ENCODE data around the gene SMCO4.

Gene SMCO4

DNA sequence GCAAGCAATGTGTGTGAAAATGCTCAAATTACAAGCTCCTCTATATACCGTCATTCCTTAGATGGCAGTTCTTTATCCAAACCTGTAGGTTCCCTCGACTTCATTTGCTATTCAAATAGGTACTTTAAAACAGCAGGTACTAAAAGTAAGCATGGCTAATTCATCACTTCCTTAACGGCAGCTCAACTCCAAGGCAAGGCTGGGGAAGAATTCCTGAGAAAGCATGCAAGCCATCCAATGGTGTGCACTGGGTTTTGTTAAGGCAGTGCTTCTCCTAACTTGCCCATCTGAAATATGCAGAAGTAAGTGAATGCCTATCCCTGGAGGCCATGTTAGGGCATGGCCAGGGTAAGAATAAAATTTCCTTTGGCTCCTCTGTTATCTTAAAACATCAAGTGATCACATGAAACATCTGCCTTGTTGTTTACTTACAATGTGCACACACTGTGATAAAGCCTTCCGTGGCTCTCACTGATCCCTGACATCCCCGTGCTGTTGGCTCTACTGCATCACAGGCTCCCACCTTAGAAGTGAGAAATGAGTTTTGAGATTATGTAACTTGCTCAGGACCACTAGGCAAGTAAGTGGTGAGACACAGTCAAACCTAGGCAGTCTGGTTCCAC lies 52.1 kb downstream of the SMCO4 start:
- no peak for DNase-seq (ENCODE audit: low read depth)
- TF ChIP-seq, protein P1, sequence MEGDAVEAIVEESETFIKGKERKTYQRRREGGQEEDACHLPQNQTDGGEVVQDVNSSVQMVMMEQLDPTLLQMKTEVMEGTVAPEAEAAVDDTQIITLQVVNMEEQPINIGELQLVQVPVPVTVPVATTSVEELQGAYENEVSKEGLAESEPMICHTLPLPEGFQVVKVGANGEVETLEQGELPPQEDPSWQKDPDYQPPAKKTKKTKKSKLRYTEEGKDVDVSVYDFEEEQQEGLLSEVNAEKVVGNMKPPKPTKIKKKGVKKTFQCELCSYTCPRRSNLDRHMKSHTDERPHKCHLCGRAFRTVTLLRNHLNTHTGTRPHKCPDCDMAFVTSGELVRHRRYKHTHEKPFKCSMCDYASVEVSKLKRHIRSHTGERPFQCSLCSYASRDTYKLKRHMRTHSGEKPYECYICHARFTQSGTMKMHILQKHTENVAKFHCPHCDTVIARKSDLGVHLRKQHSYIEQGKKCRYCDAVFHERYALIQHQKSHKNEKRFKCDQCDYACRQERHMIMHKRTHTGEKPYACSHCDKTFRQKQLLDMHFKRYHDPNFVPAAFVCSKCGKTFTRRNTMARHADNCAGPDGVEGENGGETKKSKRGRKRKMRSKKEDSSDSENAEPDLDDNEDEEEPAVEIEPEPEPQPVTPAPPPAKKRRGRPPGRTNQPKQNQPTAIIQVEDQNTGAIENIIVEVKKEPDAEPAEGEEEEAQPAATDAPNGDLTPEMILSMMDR (IDR thresholded peaks at IDR 0.05; ENCODE audit: insufficient read depth, low read depth, low read length, missing control alignments), result no peak
- H3K4me3 ChIP-seq (ENCODE audit: low read depth, low read length), result no peak overlapping the region

DNA sequence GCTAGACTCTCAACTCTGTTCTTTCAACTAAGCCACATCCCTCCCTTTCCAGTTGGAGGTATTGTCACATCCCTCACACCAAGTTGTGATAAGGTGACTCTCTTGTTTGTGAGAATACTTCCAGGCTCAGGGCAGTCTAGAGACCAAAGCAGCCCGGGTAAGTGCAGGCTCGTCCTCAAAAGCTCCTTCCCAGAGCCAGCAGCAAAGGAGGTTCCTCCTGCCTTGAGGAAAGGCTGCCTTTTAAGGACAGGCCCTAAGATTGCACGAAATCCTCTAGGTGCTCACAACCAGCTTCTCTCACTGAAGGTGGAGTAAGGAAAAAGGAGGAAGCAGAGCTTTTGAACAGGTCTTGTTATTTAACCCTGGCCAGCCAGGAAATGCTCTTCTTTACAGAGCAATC lies 53.4 kb downstream of the SMCO4 start:
- no peak overlapping the region for H3K4me3 ChIP-seq (ENCODE audit: low read depth, low read length)
- TF ChIP-seq, protein P1 (IDR thresholded peaks at IDR 0.05; ENCODE audit: insufficient read depth, low read depth, low read length, missing control alignments), result no peak
- no peak for DNase-seq (ENCODE audit: low read depth)

DNA sequence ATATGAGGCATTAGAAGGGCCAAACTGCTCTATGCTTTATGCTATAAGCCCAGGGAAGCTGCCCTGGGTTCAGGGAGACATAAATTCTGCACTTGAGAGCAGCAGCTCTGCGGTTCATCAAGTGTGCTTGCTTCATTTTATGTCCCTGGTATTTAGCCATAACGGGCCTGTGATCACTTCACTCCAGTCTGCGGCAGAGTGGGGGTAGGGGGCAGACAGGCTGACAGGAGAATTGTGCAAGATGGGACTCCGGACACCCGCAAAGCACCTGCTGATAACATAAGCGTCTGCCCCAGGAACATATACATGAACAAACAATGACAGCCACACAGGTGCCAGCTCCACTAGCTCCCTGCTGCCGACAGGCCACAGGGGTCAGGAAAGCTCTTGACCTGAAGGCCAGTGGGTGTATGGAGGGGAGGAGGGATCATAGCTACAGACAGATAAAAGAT lies 56.1 kb downstream of the SMCO4 start:
- H3K4me3 ChIP-seq (ENCODE audit: low read depth, low read length), result no peak overlapping the region
- TF ChIP-seq, protein P1 (IDR thresholded peaks at IDR 0.05; ENCODE audit: insufficient read depth, low read depth, low read length, missing control alignments), result no peak
- no peak for DNase-seq (ENCODE audit: low read depth)

DNA sequence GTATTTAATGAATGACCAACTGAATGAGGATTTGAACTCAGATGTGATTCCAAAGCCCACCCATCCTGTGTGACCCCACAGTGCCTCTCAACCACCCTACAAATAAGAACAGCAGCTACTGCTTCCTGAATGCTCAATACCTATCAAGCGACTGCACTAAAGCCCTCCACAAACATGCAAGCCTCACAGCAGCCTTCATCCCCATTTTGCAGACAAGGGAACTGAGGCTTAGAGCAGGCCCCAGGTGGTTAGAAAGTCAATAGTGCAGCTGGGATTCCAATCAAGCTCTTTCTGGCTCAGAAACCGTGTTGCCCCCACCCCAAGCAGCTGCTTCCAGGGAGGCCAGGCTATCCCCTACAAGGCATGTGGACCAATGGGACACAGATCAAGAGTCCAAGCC lies 57.2 kb downstream of the SMCO4 start:
- H3K4me3 ChIP-seq (ENCODE audit: low read depth, low read length), result no peak overlapping the region
- DNase-seq (ENCODE audit: low read depth), result no peak
- TF ChIP-seq, protein P1 (IDR thresholded peaks at IDR 0.05; ENCODE audit: insufficient read depth, low read depth, low read length, missing control alignments), result no peak

DNA sequence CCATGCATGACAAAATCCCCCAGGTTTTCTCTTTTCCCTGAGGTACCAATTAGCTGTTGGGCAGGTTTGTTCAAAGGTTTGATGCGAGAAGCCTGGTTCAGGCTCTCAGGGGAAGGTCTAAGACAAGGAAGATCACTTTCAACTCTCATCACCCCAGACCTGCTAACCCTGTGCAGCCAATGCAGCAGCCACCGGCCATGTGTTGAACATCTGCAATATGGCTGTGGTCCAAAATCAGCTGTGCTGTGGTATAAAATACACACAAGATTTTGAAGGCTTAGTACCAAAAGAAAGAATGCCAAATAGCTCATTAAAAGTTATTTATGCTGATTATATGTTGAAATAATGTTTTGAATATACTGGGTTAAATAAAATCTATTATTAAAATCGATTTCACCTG lies 58.5 kb downstream of the SMCO4 start:
- peak; percentile 4 for DNase-seq (ENCODE audit: low read depth)
- TF ChIP-seq, protein P1 (IDR thresholded peaks at IDR 0.05; ENCODE audit: insufficient read depth, low read depth, low read length, missing control alignments), result no peak
- H3K4me3 ChIP-seq (ENCODE audit: low read depth, low read length), result no peak overlapping the region

DNA sequence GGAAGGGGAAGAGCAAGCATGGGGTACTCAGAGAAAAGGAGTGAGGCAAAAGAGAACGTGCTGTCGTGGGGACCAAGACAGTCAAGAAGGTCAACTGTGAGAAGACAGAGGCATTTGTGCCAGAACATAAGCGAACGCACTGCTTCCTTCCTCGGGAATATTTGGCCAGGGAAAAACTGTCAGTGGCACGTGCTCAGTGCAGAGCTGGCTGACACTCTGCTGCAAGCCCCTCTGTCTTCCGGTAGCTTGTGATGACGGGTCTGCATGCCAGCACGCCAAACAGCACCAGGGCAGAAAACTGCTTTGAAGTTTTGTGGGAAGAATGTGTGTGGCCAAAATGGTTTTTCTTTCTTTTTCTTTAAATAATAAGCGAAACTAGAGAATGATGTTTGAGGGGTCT lies 60.6 kb downstream of the SMCO4 start:
- DNase-seq (ENCODE audit: low read depth), result no peak
- TF ChIP-seq, protein P1 (IDR thresholded peaks at IDR 0.05; ENCODE audit: insufficient read depth, low read depth, low read length, missing control alignments), result no peak
- H3K4me3 ChIP-seq (ENCODE audit: low read depth, low read length), result no peak overlapping the region

DNA sequence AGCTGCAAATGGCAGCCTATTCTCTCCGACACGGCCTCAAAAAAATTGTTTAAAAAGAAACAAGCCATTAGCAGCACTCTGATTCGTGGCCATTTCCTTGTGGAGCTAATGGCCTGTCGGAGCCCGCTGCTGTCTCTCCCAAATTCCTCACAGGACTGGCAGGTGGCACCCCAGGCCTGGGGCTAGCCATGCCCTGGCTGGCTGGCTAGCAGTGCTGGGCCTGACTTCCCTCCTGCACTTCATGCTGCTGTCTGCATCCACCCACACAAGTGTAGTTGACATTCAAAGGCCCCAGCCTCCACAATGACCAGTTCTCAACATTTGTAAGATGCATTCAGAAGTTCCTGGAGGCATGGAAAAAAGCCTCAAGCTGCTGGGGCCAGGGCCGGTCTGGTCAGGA lies 61.5 kb downstream of the SMCO4 start:
- H3K4me3 ChIP-seq (ENCODE audit: low read depth, low read length), result no peak overlapping the region
- TF ChIP-seq, protein P1 (IDR thresholded peaks at IDR 0.05; ENCODE audit: insufficient read depth, low read depth, low read length, missing control alignments), result peak; percentile 8
- DNase-seq (ENCODE audit: low read depth), result no peak

Measured in GM12865 (cell line).